Ovary (tissue), 9 donors: ENCODE measurements around the gene CD177. TPM values are rescaled to one million over a fixed set of nuclear protein-coding genes. Genes with fewer than 3 reads are reported as not detected.

Experiments
- DNase-seq, 5 donors: peaks; one replicate each; pipeline ENCODE4 v3.0.0-alpha.2; 2019 to 2020
- H3K27ac ChIP-seq, 2 donors: fragments of 200-600 bp; one replicate each; pipeline versions ENCODE4 v1.5.1 to v1.8.0; 2019 to 2022
- H3K27me3 ChIP-seq: fragments of 200-600 bp; one replicate; pipeline ENCODE4 v1.8.0; 2022
- H3K36me3 ChIP-seq: fragments of 200-600 bp; sonication (generic); one replicate; pipeline ENCODE4 v1.5.1; 2019
- H3K4me1 ChIP-seq: one replicate; pipeline ENCODE4 v1.8.1; 2013; ENCODE audit warnings: mild to moderate bottlenecking, moderate library complexity; ENCODE audit not compliant: insufficient read depth
- H3K4me3 ChIP-seq: fragments of 200-600 bp; sonication (generic); one replicate; pipeline ENCODE4 v1.5.1; 2017
- H3K9me3 ChIP-seq, 2 donors: fragments of 200-600 bp in 1 of 2; sonication (generic) in 1 of 2; one replicate each; pipeline versions ENCODE4 v1.5.1 to v1.8.1; 2013 to 2019; ENCODE audit warnings: mild to moderate bottlenecking in 1 of 2, moderate library complexity in 1 of 2
- EP300 ChIP-seq: sonication (generic); formaldehyde crosslinking; IDR thresholded peaks from one replicate; pipeline ENCODE4 v1.6.1; 2017; ENCODE audit warnings: antibody characterized with exemption
- POLR2A ChIP-seq: fragments of 450-650 bp; IDR thresholded peaks from one replicate; pipeline ENCODE4 v1.6.1; 2017; ENCODE audit warnings: antibody characterized with exemption, mild to moderate bottlenecking, moderate library complexity
- WGBS, 3 donors: extraction: QIAGEN DNeasy Blood & Tissue Kit in 1 of 3; methylation state at CpG; one replicate each; pipeline versions ENCODE4 v1.1.5 to v1.1.7; 2013 to 2017; 5-methylcytosine and 5-hydroxymethylcytosine counted together
- intact Hi-C, 4 donors: fragments of 100-400 bp; cut with DNase I; formaldehyde crosslinking; loops; one replicate each; pipeline versions ENCODE4 v1.11.0 to v1.15.1; 2022 to 2023
- polyA plus RNA-seq, 2 donors: library from polyadenylated mRNA; stranded (reverse); fragments of 200-250 nt in 1 of 2; fragments of 350-450 nt in 1 of 2; fragmentation: Illumina TruSeq in 1 of 2; extraction: RNeasy Lipid Tissue Mini Kit (QIAGEN cat#74804) in 1 of 2; gene quantifications; one replicate each; pipeline ENCODE4 v1.2.3, GENCODE V29; 2013 to 2014
- total RNA-seq, 7 donors: library from RNA; depleted of rRNA in 2 of 7; stranded (reverse); fragments of >200 nt in 2 of 7; fragmentation: NEBNext Ultra II Directional in 3 of 7; extraction: Animal tissue kit (Norgen Biotek cat#: 25700) in 3 of 7; gene quantifications; one replicate each; pipeline versions ENCODE4 v1.1.0 to v1.2.4, GENCODE V29; 2016 to 2023
- TF ChIP-seq, protein P1 (sequence below), 3 donors: fragments of 450-650 bp in 2 of 3; fragments of 200-600 bp in 1 of 3; IDR thresholded peaks; one replicate each; pipeline versions ENCODE4 v1.5.1 to v1.8.0; 2016 to 2022; ENCODE audit warnings: antibody characterized with exemption in 3 of 3, mild to moderate bottlenecking in 1 of 3
- donor health status: DM: no; HTN: no; CAD: no; lungs with moderate emphysema.
- donor health status: DM: no; HTN: no; CAD: no.
- donor health status: Bipolar disorder and iron deficiency.
- donor health status: DM: yes; HTN: yes; CAD: no.
- donor health status: DM: no; HTN: no; CAD: no.
- donor health status: DM: yes; HTN: yes; CAD: no.

The CD177 gene
- total and polyA plus RNA-seq, 9 donors, result 0.06 to 0.82 (median 0.18) TPM; not detected in 3

DNA sequence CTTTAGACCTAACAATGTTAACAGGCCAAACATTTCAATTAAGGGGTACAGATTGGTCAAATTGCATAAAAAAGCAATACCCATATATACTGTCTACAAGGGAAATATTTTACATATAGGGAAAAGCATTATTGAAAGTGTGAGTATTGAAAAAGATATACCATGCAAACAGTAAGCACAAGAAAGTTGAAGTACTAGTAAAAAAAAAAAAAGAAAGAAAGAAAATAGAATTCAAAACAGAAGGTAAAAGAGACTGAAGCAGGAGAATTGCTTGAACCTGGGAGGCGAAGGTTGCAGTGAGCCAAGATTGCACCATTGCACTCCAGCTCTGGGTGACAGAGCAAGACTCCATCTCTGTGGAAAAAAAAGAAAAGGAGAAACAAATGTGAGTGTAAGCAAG is 55.9 kb downstream of the CD177 start:
- WGBS, 3 donors, result 74 to 93% (median 89%) methylated on average over 1 of the region's 1 CpG
- Histone ChIP-seq H3K27ac (no peak overlapping the region), H3K36me3 (no peaks in the 10 kb centered on the region), H3K4me3 (no peak overlapping the region), H3K4me1 (no peaks in the 10 kb centered on the region), H3K27me3 (no peaks in the 10 kb centered on the region), H3K9me3 (no peaks in the 10 kb centered on the region)
- intact Hi-C loops, result no loop called here
- TF ChIP-seq, protein P1, sequence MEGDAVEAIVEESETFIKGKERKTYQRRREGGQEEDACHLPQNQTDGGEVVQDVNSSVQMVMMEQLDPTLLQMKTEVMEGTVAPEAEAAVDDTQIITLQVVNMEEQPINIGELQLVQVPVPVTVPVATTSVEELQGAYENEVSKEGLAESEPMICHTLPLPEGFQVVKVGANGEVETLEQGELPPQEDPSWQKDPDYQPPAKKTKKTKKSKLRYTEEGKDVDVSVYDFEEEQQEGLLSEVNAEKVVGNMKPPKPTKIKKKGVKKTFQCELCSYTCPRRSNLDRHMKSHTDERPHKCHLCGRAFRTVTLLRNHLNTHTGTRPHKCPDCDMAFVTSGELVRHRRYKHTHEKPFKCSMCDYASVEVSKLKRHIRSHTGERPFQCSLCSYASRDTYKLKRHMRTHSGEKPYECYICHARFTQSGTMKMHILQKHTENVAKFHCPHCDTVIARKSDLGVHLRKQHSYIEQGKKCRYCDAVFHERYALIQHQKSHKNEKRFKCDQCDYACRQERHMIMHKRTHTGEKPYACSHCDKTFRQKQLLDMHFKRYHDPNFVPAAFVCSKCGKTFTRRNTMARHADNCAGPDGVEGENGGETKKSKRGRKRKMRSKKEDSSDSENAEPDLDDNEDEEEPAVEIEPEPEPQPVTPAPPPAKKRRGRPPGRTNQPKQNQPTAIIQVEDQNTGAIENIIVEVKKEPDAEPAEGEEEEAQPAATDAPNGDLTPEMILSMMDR (IDR thresholded peaks at IDR 0.05), result no peak
- TF ChIP-seq POLR2A, result no peak
- no peak for TF ChIP-seq EP300
- DNase-seq, result no peak

DNA sequence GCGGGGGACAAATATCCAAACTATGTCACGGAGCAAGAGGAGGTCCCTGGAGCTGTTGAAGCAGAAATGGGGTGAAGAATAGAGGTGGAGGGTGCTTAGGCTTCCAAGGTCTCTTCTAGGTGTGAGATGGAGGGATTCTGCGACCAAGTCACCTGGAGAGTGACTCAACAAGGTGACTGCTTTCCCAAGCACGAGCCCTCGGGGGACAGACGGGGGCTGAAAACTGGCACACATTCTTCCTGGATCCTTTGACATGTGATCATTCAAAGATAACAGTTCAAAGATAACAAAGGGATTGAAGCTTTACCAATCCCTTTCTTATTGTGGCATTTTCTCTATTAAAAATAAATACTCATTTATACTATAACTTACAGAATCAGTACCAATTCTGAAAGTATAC is 59.0 kb downstream of the CD177 start:
- Histone ChIP-seq H3K4me1 (no peaks in the 10 kb centered on the region), H3K27me3 (no peaks in the 10 kb centered on the region), H3K36me3 (no peaks in the 10 kb centered on the region), H3K4me3 (no peak overlapping the region), H3K9me3 (no peaks in the 10 kb centered on the region), H3K27ac (no peak overlapping the region)
- WGBS, 3 donors, result 77 to 87% (median 83%) methylated on average over 6 of the region's 6 CpGs
- TF ChIP-seq EP300, result no peak
- TF ChIP-seq POLR2A, result no peak
- TF ChIP-seq, protein P1 (IDR thresholded peaks at IDR 0.05), result no peak
- no peak for DNase-seq
- intact Hi-C loops, result no loop called here

Other genes starting within 250 kb of the CD177 start
- not detected for gene PSG5, start 167.2 kb upstream of the CD177 start, total RNA-seq
- not detected for gene PSG5, start 167.2 kb upstream of the CD177 start, polyA plus RNA-seq
- gene PSG4, start 148.0 kb upstream of the CD177 start, total RNA-seq, result not detected
- gene PSG4, start 148.0 kb upstream of the CD177 start, polyA plus RNA-seq, result not detected
- gene PSG9, start 84.2 kb upstream of the CD177 start, total RNA-seq, result not detected
- not detected for gene PSG9, start 84.2 kb upstream of the CD177 start, polyA plus RNA-seq
- not detected for gene TEX101, start 61.2 kb downstream of the CD177 start, total RNA-seq
- gene TEX101, start 61.2 kb downstream of the CD177 start, polyA plus RNA-seq, result not detected
- 10 to 100 TPM in 1 of 7 donors, 1 to 10 TPM in 6; 2.5 to 15.1 (median 6.8) TPM for gene LYPD3, start 111.9 kb downstream of the CD177 start, total RNA-seq
- 1 to 10 TPM; 1.8 to 4.0 TPM for gene LYPD3, start 111.9 kb downstream of the CD177 start, polyA plus RNA-seq
- gene PHLDB3, start 151.1 kb downstream of the CD177 start, total RNA-seq, result 10 to 100 TPM; 14.5 to 29.7 (median 21.8) TPM
- 10 to 100 TPM in 1 of 2 donors, 1 to 10 TPM in 1; 1.4 to 14.7 TPM for gene PHLDB3, start 151.1 kb downstream of the CD177 start, polyA plus RNA-seq
- gene ETHE1, start 173.5 kb downstream of the CD177 start, total RNA-seq, result 10 to 100 TPM; 16.1 to 28.5 (median 22.5) TPM
- 10 to 100 TPM; 25.0 to 28.7 TPM for gene ETHE1, start 173.5 kb downstream of the CD177 start, polyA plus RNA-seq
- gene ZNF575, start 179.5 kb downstream of the CD177 start, total RNA-seq, result 1 to 10 TPM; 1.3 to 5.9 (median 3.9) TPM
- gene ZNF575, start 179.5 kb downstream of the CD177 start, polyA plus RNA-seq, result 1 to 10 TPM; 1.2 to 1.7 TPM
- 10 to 100 TPM; 19.0 to 39.9 (median 28.4) TPM for gene XRCC1, start 221.8 kb downstream of the CD177 start, total RNA-seq
- gene XRCC1, start 221.8 kb downstream of the CD177 start, polyA plus RNA-seq, result 10 to 100 TPM; 16.8 to 37.7 TPM
- 10 to 100 TPM; 10.6 to 22.3 (median 17.7) TPM for gene PINLYP, start 222.1 kb downstream of the CD177 start, total RNA-seq
- 10 to 100 TPM; 25.5 to 29.9 TPM for gene PINLYP, start 222.1 kb downstream of the CD177 start, polyA plus RNA-seq
- 10 to 100 TPM; 11.6 to 25.8 (median 19.8) TPM for gene IRGQ, start 242.4 kb downstream of the CD177 start, total RNA-seq
- gene IRGQ, start 242.4 kb downstream of the CD177 start, polyA plus RNA-seq, result 10 to 100 TPM in 1 of 2 donors, 1 to 10 TPM in 1; 5.4 to 10.5 TPM
- gene ZNF576, start 242.9 kb downstream of the CD177 start, total RNA-seq, result 10 to 100 TPM; 11.5 to 22.4 (median 16.9) TPM
- 10 to 100 TPM in 1 of 2 donors, 1 to 10 TPM in 1; 8.6 to 16.6 TPM for gene ZNF576, start 242.9 kb downstream of the CD177 start, polyA plus RNA-seq